ENCODE data around the gene PRUNE2. TPM values are rescaled to one million over a fixed set of nuclear protein-coding genes. Genes with fewer than 3 reads are reported as not detected.

The PRUNE2 gene
- total and polyA plus RNA-seq, 2 experiments from 2014 or later = 0.46 to 4.1 TPM

DNA sequence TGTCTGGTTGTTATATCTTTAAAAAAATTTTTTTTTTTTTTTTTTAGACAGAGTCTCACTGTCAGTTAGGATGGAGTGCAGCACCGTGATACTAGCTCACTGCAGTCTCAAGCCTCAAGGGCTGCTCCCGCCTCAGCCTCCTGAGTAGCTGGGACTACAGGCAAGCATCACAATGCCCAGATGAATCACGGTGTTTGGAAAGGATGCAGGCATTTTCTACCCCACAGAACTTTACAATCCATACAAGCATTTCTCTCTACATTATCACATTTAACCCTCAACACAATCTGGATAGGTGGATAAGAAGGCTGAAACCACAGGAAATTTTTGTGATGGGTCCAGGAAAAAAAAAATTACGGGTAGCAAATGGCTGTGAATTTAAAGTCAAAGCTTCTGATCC lies 147.4 kb downstream of the PRUNE2 start:
- Histone ChIP-seq H3K9me2 (replicated peaks; ENCODE audit: insufficient read depth) (no peaks in the 10 kb centered on the region), H2AFZ (no peak overlapping the region), H4K20me1 (ENCODE audit: insufficient read depth, poor library complexity, severe bottlenecking) (no peaks in the 10 kb centered on the region), H3K79me2 (no peaks in the 10 kb centered on the region), H3K4me3 (no peak overlapping the region), H3K9me3 (ENCODE audit: low read depth) (no peaks in the 10 kb centered on the region), H3K36me3 (replicated peaks; ENCODE audit: insufficient read depth, low read depth) (no peaks in the 10 kb centered on the region), H3K4me1 (ENCODE audit: insufficient read depth) (no peaks in the 10 kb centered on the region), H3K27me3 (no peaks in the 10 kb centered on the region), H3K27ac (no peak overlapping the region), H3K4me2 (no peak overlapping the region)
- no peak for DNase-seq (ENCODE audit: low spot score)
- 65% methylated on average over 4 of the region's 4 CpGs for whole genome bisulfite sequencing (ENCODE audit: low lambda C conversion rate, missing lambda C conversion rate)
- TF ChIP-seq EZH2 (IDR thresholded peaks at IDR 0.05; ENCODE audit: borderline replicate concordance) (no peak), EZH2phosphoT487 (IDR thresholded peaks at IDR 0.05; ENCODE audit: low read depth, severe bottlenecking, unreplicated experiment) (no peak)
- TF ChIP-seq, protein P1, sequence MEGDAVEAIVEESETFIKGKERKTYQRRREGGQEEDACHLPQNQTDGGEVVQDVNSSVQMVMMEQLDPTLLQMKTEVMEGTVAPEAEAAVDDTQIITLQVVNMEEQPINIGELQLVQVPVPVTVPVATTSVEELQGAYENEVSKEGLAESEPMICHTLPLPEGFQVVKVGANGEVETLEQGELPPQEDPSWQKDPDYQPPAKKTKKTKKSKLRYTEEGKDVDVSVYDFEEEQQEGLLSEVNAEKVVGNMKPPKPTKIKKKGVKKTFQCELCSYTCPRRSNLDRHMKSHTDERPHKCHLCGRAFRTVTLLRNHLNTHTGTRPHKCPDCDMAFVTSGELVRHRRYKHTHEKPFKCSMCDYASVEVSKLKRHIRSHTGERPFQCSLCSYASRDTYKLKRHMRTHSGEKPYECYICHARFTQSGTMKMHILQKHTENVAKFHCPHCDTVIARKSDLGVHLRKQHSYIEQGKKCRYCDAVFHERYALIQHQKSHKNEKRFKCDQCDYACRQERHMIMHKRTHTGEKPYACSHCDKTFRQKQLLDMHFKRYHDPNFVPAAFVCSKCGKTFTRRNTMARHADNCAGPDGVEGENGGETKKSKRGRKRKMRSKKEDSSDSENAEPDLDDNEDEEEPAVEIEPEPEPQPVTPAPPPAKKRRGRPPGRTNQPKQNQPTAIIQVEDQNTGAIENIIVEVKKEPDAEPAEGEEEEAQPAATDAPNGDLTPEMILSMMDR (IDR thresholded peaks at IDR 0.05; ENCODE audit: poor library complexity) = no peak

- Histone ChIP-seq H2AFZ (no peak overlapping the region), H3K27ac (no peak overlapping the region), H3K4me3 (no peak overlapping the region), H3K79me2 (no peaks in the 10 kb centered on the region), H3K9me2 (replicated peaks; ENCODE audit: insufficient read depth) (no peaks in the 10 kb centered on the region), H3K4me2 (no peak overlapping the region), H3K9me3 (ENCODE audit: low read depth) (no peaks in the 10 kb centered on the region), H3K27me3 (no peaks in the 10 kb centered on the region), H3K4me1 (ENCODE audit: insufficient read depth) (no peaks in the 10 kb centered on the region), H4K20me1 (ENCODE audit: insufficient read depth, poor library complexity, severe bottlenecking) (no peaks in the 10 kb centered on the region), H3K36me3 (replicated peaks; ENCODE audit: insufficient read depth, low read depth) (no peaks in the 10 kb centered on the region)
- DNase-seq (ENCODE audit: low spot score) = no peak
- TF ChIP-seq, protein P1 (IDR thresholded peaks at IDR 0.05; ENCODE audit: poor library complexity) = no peak
- TF ChIP-seq EZH2 (IDR thresholded peaks at IDR 0.05; ENCODE audit: borderline replicate concordance) (no peak), EZH2phosphoT487 (IDR thresholded peaks at IDR 0.05; ENCODE audit: low read depth, severe bottlenecking, unreplicated experiment) (no peak)
- WGBS (ENCODE audit: low lambda C conversion rate, missing lambda C conversion rate) = 83% methylated on average over 3 of the region's 3 CpGs
Measured at GRCh38 chr9:76756941-76757673, 148.8 kb downstream of the PRUNE2 start.

- Histone ChIP-seq H3K36me3 (replicated peaks; ENCODE audit: insufficient read depth, low read depth) (no peaks in the 10 kb centered on the region), H2AFZ (peak overlapping the region; percentile 31), H3K27ac (no peak overlapping the region), H4K20me1 (ENCODE audit: insufficient read depth, poor library complexity, severe bottlenecking) (no peaks in the 10 kb centered on the region), H3K4me2 (no peak overlapping the region), H3K9me2 (replicated peaks; ENCODE audit: insufficient read depth) (no peaks in the 10 kb centered on the region), H3K9me3 (ENCODE audit: low read depth) (no peaks in the 10 kb centered on the region), H3K27me3 (no peaks in the 10 kb centered on the region), H3K79me2 (no peaks in the 10 kb centered on the region), H3K4me1 (ENCODE audit: insufficient read depth) (no peaks in the 10 kb centered on the region), H3K4me3 (no peak overlapping the region)
- TF ChIP-seq, protein P1 (IDR thresholded peaks at IDR 0.05; ENCODE audit: poor library complexity) = peak; percentile 30
- TF ChIP-seq EZH2 (IDR thresholded peaks at IDR 0.05; ENCODE audit: borderline replicate concordance) = no peak
- WGBS (ENCODE audit: low lambda C conversion rate, missing lambda C conversion rate) = 55% methylated on average over 6 of the region's 6 CpGs
- peak; percentile 50 for DNase-seq (ENCODE audit: low spot score)
Measured at GRCh38 chr9:76756268-76756640, 149.7 kb downstream of the PRUNE2 start.

Measured in hepatocyte (in vitro differentiated cells).